GM18519 (cell line): ENCODE measurements around the gene FMO1.
A peak's percentile ranks its signal among the peaks of the same experiment; 100 is the strongest.
"Not testable (repeated sequence)": the region's sequence is repeated elsewhere in the genome, so short reads cannot be mapped to it uniquely, and the experiment has no call there.

Experiments
- ATAC-seq: cut with Tn5 transposase; IDR thresholded peaks from one replicate; pipeline ENCODE4 v1.9.1; 2021; ENCODE audit warnings: mild to moderate bottlenecking, moderate library complexity; ENCODE audit not compliant: unreplicated experiment, low FRiP score

FMO1 gene

GRCh38 chr1:171248302-171248701 lies at the start of gene FMO1:
Gene FMO1 (plus strand): TSS chr1:171248494. CDS start chr1:171258088, 9,594 bp downstream.
- no peak for ATAC-seq

- no peak for ATAC-seq
These were observed 44.0 kb upstream of the FMO1 start for GRCh38 chr1:171204296-171204695.

DNA sequence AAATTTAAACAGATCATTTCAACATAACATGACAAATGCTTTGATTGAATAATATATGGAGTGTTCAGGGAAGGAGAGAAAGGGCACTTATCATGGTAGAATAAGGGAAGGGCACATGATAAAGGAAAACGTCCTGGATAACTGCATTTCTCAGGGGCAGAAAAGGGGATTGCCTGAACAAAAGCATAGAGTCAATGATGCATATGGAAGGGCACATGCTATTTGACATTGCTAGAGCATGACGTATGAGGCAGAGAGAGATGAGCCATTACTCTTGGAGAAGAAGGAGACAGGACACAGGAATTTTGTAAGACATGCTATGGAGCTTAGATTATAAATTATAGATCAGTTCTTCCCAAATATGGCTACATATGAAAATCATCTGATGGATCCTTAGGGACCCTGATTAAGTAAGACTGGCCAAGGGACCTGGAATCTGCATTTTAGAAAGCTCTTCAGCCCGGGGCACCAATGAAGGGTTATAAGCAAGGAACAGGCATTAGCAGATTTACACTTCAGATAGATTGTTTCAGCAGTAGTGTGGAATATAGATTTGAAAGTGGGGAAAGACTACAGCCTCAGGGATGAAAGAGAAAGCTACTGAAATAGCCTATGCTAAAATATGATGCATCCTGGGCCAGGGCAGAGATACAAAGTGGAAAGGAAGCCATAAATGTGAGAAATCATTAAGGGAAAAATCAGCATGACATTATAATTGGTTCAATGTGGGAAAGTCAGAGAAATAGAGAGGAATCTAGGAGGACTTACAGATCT lies 41.9 kb upstream of the FMO1 start:
- ATAC-seq: no peak

DNA sequence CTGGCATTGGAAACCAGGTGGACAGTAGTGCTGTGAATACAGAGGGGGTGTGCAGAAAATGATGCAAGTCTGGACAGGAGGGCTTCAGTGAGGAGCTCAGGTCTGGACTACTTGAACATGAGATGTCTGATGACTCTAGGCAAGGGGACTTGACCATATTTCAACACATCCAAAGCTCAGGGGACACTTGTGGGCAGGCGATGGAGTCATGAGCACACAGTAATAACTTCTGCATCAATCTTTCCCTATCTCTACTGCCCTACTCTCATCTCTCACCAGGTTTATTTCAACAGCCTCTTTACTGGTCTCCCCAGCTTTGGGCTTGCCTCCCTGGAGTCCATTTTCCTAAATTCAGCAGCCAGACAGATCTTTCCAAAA lies 41.3 kb upstream of the FMO1 start:
- ATAC-seq: no peak

DNA sequence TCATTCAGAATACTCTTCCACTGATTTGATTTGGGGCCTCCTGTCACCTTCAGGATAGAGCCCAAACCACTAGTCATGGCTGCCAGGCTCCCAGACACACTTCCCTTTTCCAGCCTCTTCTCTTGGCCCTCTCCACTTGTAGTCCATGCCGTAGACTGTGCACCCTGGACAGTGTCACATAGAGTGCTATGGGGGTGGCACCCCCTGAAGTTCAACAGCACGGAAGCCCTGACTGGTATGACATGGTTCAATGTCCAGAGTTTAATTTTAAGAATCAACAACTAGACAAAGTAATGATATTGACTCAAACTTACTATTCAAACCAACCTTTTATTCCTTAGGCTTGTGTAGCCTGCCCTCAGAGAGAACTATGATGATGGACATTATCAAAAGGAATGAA lies 40.9 kb upstream of the FMO1 start:
- no peak for ATAC-seq

DNA sequence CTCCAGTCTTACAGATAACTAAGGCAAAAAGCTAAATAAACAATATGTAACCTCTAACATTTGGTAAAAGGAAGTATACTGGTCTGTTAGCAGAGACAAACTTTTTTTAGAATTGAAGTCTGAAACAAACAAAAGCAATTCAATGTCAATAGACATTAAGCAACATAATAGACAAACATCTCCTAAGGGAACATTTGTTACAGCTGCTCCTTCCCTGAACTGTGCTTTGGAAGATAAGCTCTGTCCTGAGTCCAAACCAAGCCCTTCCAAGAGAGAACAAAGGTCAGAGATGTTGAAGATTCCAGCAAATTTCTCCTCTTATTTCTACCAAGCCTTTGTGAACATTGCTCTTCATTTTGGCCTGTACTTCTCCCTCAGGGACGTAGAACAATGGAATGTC lies 37.9 kb upstream of the FMO1 start:
- no peak for ATAC-seq

DNA sequence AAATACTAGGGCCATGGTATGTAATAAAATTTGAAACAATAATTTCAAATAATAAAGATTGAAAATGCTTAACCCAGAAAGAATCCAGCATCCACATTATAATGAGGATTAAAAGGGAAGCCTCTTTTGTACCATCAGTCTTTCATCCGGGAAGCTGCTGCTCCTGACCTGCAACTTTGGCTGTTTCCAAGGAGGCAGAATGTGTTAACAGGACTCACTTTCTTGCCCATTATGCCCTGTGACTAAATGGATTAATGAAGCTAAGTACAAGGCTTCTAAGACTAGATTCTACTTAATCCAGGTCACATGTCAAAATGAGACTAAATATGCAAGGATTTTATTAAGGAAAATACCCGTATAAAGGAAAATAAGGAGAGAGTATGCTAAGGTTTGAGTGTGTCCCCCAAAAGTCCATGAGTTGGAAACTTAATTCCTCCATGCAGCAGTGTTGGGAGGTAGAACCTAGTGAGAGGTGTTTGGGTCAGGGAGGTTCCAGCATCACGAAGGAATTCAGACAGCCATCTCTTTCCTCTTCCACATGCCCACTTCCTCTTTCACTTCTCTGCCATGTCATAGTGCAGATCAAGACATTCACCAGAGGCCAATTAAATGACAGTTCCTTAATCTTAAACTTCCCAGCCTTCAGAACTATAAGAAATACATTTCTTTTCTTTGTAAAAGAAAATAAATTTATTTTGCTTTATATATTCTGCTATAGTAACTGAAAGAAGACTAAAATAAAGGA lies 35.5 kb upstream of the FMO1 start:
- no peak for ATAC-seq

DNA sequence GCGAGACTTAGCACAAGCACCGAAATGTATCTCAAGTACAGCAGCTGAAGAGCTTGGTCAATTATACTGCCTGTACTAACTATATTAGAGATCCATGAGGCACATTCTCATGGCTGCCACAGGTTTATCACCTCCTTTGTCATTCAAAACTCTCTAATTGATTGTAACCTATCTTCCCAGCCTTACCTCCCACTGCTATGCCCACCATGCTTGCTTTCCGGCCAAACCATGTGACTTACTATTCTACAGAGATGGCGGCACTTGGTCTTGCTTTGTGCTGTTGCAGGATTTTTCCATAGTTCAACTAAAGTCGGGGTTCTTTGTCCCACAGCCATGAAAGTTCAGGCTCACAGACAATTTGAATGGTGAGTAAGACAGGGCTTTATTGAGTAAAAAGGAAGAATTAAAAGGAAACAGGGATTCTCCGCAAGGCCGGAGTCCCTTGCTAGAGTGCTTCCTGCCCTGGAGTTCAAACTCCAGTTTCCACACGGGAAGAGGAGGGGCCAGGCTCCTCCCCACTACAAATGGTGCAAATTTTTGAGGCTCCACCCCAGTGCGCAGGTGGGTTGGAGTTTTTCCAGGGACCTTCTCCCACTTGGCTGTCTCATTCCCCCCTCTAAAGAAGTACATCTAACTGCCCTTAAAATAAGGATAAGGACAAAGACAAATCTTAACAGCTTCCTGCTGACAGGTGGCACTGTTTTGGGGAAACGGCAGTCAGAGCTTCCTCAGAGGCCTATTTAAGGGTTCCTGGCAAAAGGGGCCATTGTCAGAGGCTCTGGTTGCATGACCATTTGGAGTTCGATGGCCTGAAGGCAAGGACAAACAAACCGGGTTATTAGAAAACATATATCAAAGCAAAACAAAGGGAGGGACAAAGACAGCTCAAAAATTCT lies 34.5 kb upstream of the FMO1 start:
- no peak for ATAC-seq

- no peak for ATAC-seq
These were observed 30.4 kb upstream of the FMO1 start for GRCh38 chr1:171217658-171218443.

DNA sequence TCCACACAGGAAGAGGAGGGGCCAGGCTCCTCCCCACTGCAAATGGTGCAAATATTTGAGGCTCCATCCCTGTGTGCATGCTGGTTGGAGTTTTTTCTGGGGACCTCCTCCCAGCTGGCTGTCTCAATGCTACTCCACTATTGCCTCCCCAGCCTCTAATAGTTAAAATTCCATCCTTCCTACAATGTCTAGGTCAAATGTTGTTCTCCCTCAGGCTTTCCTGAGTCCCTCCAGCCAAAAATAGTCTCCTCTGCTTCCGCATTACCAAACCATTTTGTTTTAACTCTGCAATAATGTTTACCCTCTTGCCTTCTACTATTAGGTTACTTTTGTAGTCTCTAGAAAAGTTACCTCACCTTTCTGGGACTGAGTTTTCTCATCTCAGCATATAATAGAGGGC lies 29.6 kb upstream of the FMO1 start:
- ATAC-seq: no peak

GRCh38 chr1:171219346-171220080 lies 28.8 kb upstream of the FMO1 start:
- ATAC-seq: no peak

DNA sequence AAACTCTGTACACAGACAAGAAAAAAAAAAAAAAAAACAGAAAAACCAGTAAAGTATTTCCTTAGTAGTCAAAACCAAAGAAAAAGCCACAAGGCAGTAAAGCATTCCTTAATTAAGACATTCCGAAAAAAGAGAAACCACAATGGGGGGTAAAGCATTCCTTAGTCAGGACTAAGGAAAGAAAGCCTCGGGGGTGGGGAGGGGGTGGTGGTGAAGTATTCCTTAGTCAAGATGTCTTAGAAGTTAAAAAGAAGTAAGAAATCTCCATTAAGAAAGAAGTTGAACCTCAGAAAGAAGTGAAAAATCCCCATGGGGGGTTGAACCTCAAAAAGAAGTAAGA lies 28.2 kb upstream of the FMO1 start:
- ATAC-seq: no peak

GRCh38 chr1:171220581-171221054 lies 27.7 kb upstream of the FMO1 start:
- no peak for ATAC-seq

DNA sequence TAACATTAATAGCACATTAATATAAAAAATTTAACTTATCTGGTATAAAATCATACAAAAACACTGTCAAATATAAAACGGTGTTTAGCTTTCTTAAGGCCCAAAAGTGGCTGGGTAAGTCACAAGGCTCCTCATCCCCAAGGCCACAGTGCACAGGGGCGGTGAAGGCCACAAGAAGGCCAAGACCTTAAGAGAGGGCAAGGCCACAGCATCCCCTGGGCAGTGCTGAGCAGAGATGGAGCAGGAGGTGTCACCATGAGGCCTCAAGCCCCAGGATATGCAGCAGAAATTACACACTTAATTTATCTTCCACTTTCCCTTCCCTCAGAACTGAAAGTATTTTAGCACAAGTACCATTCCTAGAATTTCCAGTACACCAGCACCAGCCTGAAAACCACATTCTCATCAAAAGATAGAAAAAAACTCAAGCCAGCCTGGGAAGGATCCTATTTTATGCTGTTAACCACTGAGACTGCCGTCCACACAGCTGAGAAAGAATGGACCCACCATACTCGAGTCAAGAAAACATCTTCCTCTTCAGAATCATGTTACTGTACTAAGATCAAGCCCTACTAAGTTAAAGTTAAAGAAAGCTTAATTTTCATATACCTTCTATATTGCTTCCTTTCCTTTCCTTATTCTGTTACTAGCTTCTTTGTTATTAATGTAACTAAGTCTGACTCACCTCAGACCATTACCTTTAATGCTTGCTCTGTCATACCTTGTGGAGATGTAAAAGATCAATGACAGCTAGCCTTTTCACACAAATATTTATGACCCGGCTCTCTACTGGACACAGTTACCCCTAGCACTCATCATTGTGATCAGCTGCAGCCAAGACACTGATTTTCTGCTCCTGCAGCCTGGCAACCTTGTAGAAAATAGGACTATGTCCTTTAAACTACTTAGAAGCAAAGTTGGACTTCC lies 26.4 kb upstream of the FMO1 start:
- no peak for ATAC-seq

DNA sequence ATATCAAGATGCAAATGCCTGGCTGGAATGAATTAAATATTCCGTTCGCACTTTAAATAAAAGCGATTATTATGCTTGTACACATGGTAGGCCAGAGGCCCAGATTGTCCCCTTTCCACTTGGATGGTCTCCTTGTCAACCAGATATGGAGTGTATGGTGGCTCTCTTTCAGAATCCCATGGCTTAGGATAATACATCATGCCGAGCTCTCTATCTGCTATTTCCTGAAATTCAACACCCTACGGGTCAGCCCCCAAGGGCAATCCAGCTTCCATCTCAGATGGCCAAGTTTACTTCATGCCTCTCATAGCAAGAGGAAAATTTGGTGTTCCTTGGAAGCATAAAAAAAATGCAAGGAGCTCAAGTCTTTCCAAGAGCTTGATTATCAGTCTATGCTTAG lies 25.4 kb upstream of the FMO1 start:
- no peak for ATAC-seq

DNA sequence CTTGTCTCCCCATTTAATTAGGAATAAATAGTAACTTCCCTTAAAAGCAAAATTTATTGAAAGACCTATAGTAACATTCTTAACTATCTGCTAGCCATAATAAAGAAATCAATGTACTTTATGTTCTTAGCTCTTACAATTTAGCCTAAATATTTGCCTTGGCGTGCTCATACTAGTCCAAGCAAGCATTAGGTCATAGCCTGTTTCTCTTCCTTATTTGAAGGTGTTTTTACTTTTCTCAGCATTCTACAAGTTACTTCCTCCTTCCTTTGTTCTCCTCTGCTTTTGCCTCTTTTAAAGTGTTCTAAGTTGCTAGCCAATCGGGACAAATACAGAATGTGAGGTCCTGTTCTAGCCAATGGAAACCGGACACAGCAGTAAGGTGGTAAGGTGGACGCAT lies 24.0 kb upstream of the FMO1 start:
- not testable (repeated sequence) for ATAC-seq

DNA sequence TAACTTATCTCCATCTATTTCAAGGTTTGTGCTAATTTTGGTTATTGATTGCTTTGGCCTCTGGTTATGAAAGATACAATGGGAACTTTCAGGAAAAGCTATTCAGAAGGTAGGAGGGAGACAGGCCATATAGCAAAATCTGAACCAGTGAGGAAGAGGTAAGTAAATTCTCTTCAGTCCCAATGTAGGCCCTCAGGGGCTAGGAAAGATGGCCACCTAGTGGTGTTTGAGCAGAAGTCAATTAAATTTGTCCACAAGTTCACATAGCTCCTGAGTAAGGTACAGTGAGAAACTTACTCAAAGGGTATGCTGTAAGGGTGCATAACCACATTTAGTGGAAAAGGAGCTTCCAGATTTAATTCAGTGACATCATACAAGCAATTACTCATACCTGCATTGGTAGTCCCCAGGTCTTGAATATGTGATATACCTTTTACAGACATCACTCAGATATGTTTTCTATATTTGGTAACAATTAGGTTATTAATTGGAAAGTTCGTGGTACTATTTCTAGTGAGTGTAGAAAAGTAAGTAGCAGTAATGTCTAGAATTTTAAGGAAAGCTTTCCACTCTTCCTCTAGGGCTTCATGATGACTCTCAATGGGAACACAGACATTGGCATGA lies 21.4 kb upstream of the FMO1 start:
- peak; percentile 97 for ATAC-seq

DNA sequence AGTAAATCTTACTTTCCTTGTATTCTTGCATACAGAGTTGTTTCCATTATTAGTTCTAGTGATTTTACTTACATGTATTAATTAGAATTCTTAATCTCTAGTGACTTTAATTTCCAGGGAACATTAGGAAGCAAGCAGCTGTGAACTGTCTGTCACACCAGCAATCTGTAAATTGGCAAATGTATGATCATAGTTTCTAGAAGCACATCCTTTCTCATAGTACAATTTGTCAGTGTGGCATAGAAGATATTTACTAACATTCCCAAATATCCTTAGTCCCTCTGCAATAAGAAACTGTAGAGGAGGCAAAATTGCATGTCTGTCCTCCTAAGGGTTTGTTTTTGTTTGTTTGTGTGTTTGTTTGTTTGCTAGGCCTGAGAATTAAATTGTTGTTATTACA lies 17.0 kb upstream of the FMO1 start:
- no peak for ATAC-seq
